ENCODE measurements around the gene ARMCX6. TPM values are rescaled to one million over a fixed set of nuclear protein-coding genes. Genes with fewer than 3 reads are reported as not detected.

The ARMCX6 gene
- total RNA-seq, 1 experiment from 2014 or later: 32.2 TPM

DNA sequence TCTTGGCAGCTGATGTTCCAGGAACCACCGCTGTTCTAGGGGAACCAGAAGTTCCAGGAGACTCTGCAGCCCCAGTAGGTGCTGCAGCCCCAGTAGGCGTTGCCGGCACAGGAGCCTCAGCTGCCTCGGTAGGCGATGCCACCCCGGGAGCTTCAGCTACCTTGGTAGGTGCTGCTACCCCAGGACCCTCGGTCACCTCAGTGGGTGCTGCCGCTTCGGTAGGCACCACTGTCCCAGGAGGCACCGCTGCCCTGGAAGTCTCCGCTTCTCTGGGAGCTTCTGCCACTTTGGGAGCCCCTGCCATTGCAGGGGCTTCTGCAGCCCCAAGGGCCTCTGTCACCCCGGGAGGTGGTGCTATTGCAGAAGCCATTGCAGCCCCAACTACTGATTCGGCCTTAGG is 39.0 kb upstream of the ARMCX6 start:
- H3K9me3 ChIP-seq (ENCODE audit: control insufficient read depth in 1 of 2, insufficient read depth in 1 of 2, low read depth in 1 of 2, low read length in 2 of 2): no peaks in the 10 kb centered on the region
- H3K79me2 ChIP-seq (ENCODE audit: insufficient read depth, low read length): no peaks in the 10 kb centered on the region
- CTCF ChIA-PET: no interaction called here
- H3K36me3 ChIP-seq (ENCODE audit: control insufficient read depth in 1 of 2, insufficient read depth in 2 of 2, low read length in 2 of 2): no peaks in the 10 kb centered on the region
- POLR2A ChIA-PET: no interaction called here
- no peak overlapping the region for H2AFZ ChIP-seq (ENCODE audit: low read depth, low read length, poor library complexity, severe bottlenecking)
- H3K4me1 ChIP-seq (ENCODE audit: control insufficient read depth in 1 of 2, insufficient read depth in 2 of 2, low read length in 2 of 2): no peaks in the 10 kb centered on the region
- BruUV-seq (replicated peaks): no TSS peak
- DNase-seq (ENCODE audit: low read depth, low spot score): no peak
- no peaks in the 10 kb centered on the region for H4K20me1 ChIP-seq (ENCODE audit: insufficient read depth)
- peaks cover 5% of the 10 kb centered on the region; the same call in 1 of the 2 replicates for H3K27me3 ChIP-seq (ENCODE audit: insufficient read depth, low read length)
- H3K4me3 ChIP-seq (replicated peaks in 1 of 2; ENCODE audit: low read depth in 1 of 2, low read length in 2 of 2): no peak overlapping the region
- TF ChIP-seq ELF1 (IDR thresholded peaks at IDR 0.05; ENCODE audit: borderline replicate concordance, low read depth): no peak
- no peak for TF ChIP-seq YY1 (IDR thresholded peaks at IDR 0.05; ENCODE audit: extremely low read depth, insufficient replicate concordance, low read depth, low read length)
- no peak for TF ChIP-seq SIN3A (IDR thresholded peaks at IDR 0.05; ENCODE audit: low read depth)
- no peak for TF ChIP-seq ZFX (IDR thresholded peaks at IDR 0.05)
- TF ChIP-seq, protein P1, sequence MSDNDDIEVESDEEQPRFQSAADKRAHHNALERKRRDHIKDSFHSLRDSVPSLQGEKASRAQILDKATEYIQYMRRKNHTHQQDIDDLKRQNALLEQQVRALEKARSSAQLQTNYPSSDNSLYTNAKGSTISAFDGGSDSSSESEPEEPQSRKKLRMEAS (IDR thresholded peaks at IDR 0.05): no peak
- no peak for TF ChIP-seq EZH2 (IDR thresholded peaks at IDR 0.05)
- no peak for TF ChIP-seq TCF7L2 (IDR thresholded peaks at IDR 0.05; ENCODE audit: borderline replicate concordance, extremely low read depth, insufficient read depth, insufficient read length)
- TF ChIP-seq FOSL1 (IDR thresholded peaks at IDR 0.05; ENCODE audit: low read depth): no peak
- TF ChIP-seq, protein P2, sequence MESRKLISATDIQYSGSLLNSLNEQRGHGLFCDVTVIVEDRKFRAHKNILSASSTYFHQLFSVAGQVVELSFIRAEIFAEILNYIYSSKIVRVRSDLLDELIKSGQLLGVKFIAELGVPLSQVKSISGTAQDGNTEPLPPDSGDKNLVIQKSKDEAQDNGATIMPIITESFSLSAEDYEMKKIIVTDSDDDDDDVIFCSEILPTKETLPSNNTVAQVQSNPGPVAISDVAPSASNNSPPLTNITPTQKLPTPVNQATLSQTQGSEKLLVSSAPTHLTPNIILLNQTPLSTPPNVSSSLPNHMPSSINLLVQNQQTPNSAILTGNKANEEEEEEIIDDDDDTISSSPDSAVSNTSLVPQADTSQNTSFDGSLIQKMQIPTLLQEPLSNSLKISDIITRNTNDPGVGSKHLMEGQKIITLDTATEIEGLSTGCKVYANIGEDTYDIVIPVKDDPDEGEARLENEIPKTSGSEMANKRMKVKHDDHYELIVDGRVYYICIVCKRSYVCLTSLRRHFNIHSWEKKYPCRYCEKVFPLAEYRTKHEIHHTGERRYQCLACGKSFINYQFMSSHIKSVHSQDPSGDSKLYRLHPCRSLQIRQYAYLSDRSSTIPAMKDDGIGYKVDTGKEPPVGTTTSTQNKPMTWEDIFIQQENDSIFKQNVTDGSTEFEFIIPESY (IDR thresholded peaks at IDR 0.05; ENCODE audit: extremely low read depth, insufficient replicate concordance, low read length): no peak
- TF ChIP-seq, protein P3, sequence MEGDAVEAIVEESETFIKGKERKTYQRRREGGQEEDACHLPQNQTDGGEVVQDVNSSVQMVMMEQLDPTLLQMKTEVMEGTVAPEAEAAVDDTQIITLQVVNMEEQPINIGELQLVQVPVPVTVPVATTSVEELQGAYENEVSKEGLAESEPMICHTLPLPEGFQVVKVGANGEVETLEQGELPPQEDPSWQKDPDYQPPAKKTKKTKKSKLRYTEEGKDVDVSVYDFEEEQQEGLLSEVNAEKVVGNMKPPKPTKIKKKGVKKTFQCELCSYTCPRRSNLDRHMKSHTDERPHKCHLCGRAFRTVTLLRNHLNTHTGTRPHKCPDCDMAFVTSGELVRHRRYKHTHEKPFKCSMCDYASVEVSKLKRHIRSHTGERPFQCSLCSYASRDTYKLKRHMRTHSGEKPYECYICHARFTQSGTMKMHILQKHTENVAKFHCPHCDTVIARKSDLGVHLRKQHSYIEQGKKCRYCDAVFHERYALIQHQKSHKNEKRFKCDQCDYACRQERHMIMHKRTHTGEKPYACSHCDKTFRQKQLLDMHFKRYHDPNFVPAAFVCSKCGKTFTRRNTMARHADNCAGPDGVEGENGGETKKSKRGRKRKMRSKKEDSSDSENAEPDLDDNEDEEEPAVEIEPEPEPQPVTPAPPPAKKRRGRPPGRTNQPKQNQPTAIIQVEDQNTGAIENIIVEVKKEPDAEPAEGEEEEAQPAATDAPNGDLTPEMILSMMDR (IDR thresholded peaks at IDR 0.05 in 2 of 3, conservative IDR thresholded peaks at IDR 0.05 in 1 of 3; ENCODE audit: borderline replicate concordance in 1 of 3, insufficient read depth in 1 of 3, low read depth in 2 of 3, low read length in 2 of 3): no peak
- no peak for TF ChIP-seq SRF (IDR thresholded peaks at IDR 0.05; ENCODE audit: low read depth)
- TF ChIP-seq POLR2A (IDR thresholded peaks at IDR 0.05; ENCODE audit: borderline replicate concordance, extremely low read depth, insufficient read depth, insufficient read length): no peak
- TF ChIP-seq CEBPB (IDR thresholded peaks at IDR 0.05; ENCODE audit: low read depth): no peak
- H3K4me2 ChIP-seq (ENCODE audit: low read length): no peak overlapping the region
- no peak for ATAC-seq
- no peaks in the 10 kb centered on the region for H3K9me2 ChIP-seq (ENCODE audit: insufficient read depth)
- no peak overlapping the region for H3K9ac ChIP-seq (ENCODE audit: low read length)
- RAD21 ChIA-PET (ENCODE audit: low non-redundant PET in 1 of 2, low total read pairs in 2 of 2, uncharacterized antibody in 2 of 2, unreplicated experiment in 2 of 2): no interaction called here
- intact Hi-C loops (cut with micrococcal nuclease): no loop called here
- no peak overlapping the region for H3K27ac ChIP-seq (ENCODE audit: low read depth, low read length)
